Measurements from ENCODE around the gene RXRG.

GRCh38 chr1:165485716-165486115 lies 40.8 kb upstream of the RXRG start:
- TF ChIP-seq CTCF (IDR thresholded peaks at IDR 0.05; ENCODE audit: poor library complexity), result no peak
- no peak for TF ChIP-seq EZH2phosphoT487 (IDR thresholded peaks at IDR 0.05; ENCODE audit: low read depth, severe bottlenecking, unreplicated experiment)

Measured in hepatocyte (in vitro differentiated cells).